ENCODE results near the gene DCPS. TPM values are rescaled to one million over a fixed set of nuclear protein-coding genes. Genes with fewer than 3 reads are reported as not detected.

Gene DCPS
- total RNA-seq, 1 donor, result 10.4 TPM

DNA sequence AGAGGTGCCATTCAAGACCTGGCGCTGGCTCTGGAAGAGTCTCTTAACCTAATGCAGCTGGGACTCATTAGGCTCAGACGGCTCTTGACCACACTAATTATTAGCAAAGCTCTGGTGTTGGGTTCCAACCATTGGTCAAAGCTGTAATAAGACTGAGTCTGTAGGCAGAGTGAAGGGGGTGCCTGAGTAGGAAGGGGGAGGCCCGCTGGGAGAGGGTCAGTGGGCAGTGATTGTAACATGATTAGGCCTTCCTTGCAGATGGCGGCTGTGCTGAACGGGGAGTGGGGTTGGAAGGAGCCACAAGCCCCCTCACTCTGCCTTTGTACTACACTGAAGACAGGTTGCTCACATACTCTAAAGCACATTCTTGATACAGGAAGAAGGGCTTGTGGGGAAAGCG lies 40.4 kb upstream of the DCPS start:
- H3K4me3 ChIP-seq (ENCODE audit: low read depth, low read length), result no peak overlapping the region
- TF ChIP-seq CTCF (IDR thresholded peaks at IDR 0.05; ENCODE audit: insufficient read depth, low read depth, low read length), result no peak
- DNase-seq (ENCODE audit: low read depth), result no peak

GRCh38 chr11:126265811-126266210 lies 38.0 kb upstream of the DCPS start:
- no peak overlapping the region for H3K4me3 ChIP-seq (ENCODE audit: low read depth, low read length)
- DNase-seq (ENCODE audit: low read depth), result no peak
- TF ChIP-seq CTCF (IDR thresholded peaks at IDR 0.05; ENCODE audit: insufficient read depth, low read depth, low read length), result no peak

DNA sequence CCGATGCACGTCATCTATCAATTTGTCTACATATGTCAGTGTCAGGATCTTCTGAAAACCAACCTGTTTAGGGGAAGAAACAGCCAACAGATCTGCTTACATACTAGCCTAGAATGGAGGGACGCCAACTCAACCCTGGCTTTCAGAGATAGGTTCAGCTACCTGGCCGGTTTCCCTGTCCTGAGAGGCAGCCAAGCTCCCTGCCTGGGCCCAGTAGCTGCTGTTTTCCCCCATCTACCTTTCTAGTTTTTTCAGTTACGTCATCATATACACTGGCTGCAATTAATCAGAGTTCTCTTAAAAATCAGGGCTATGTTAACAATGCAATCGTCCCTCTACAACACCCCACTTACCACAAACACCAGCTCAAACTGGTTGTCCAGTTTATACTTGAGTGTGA lies 36.2 kb upstream of the DCPS start:
- no peak for TF ChIP-seq CTCF (IDR thresholded peaks at IDR 0.05; ENCODE audit: insufficient read depth, low read depth, low read length)
- no peak for DNase-seq (ENCODE audit: low read depth)
- H3K4me3 ChIP-seq (ENCODE audit: low read depth, low read length), result peak overlapping the region; percentile 91

DNA sequence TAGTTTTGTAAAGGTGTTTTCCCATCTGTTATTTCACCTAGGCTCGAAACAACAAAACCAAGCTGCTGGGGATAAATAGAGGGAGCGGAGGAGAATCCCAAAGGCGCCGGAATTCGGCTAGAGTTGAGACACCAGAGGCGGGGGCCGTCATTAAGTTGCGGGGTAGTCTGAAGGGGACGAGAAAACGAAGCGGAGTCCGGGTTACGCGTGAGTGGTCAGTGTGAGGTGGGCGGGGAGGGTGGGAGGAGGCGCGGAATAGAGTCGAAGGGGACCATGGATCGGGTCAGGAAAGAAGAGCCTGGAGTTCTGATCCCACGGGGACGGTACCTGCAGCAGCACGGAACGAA lies 35.5 kb upstream of the DCPS start:
- no peak for DNase-seq (ENCODE audit: low read depth)
- TF ChIP-seq CTCF (IDR thresholded peaks at IDR 0.05; ENCODE audit: insufficient read depth, low read depth, low read length), result no peak
- H3K4me3 ChIP-seq (ENCODE audit: low read depth, low read length), result peak overlapping the region; percentile 91

- H3K4me3 ChIP-seq (ENCODE audit: low read depth, low read length), result peak within 1 kb of the TSS; percentile 91
- DNase-seq (ENCODE audit: low read depth), result peak; percentile 99
- TF ChIP-seq CTCF (IDR thresholded peaks at IDR 0.05; ENCODE audit: insufficient read depth, low read depth, low read length), result no peak
Observed at GRCh38 chr11:126268708-126269579, 34.9 kb upstream of the DCPS start, which contains the start of the genes FOXRED1 and SRPRA. Gene FOXRED1 (plus strand): TSS chr11:126269154. CDS start chr11:126269207, 53 bp downstream. Gene SRPRA (minus strand): TSS chr11:126268895. CDS start chr11:126268804, 91 bp downstream.

- no peak for TF ChIP-seq CTCF (IDR thresholded peaks at IDR 0.05; ENCODE audit: insufficient read depth, low read depth, low read length)
- no peak overlapping the region for H3K4me3 ChIP-seq (ENCODE audit: low read depth, low read length)
- no peak for DNase-seq (ENCODE audit: low read depth)
Observed at GRCh38 chr11:126277322-126277721, 26.5 kb upstream of the DCPS start.
